GM18868 (cell line): ENCODE measurements around the gene WDR91.
A peak's percentile ranks its signal among the peaks of the same experiment; 100 is the strongest.

Experiments
- ATAC-seq: cut with Tn5 transposase; IDR thresholded peaks from one replicate; pipeline ENCODE4 v1.9.1; 2021; ENCODE audit warnings: mild to moderate bottlenecking, moderate library complexity; ENCODE audit not compliant: unreplicated experiment

WDR91 gene

DNA sequence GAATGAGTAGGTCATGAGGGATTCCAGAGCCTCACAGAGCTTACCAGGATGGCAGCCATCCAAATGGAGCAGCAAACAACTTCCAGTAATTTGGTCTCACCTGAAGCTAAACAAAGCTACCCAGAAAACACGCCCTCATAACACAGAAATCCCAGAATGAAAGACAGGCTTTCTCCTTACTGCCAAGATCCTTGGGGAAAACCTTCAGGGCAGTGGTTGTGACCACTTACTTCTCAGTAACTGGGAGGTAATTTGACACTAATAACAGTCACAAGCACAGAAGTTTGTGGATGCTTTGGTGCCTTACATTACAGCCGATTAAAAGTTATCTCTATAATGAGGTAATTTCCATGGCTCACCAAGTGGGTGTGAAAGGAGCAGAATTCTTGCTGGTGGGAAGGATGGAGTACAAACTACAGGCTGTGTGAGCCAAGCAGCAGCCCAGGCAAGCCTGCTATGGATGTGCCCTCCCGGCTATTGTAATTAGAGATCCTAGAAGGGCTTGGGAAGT lies 10.4 kb downstream of the WDR91 start:
- ATAC-seq, result no peak

DNA sequence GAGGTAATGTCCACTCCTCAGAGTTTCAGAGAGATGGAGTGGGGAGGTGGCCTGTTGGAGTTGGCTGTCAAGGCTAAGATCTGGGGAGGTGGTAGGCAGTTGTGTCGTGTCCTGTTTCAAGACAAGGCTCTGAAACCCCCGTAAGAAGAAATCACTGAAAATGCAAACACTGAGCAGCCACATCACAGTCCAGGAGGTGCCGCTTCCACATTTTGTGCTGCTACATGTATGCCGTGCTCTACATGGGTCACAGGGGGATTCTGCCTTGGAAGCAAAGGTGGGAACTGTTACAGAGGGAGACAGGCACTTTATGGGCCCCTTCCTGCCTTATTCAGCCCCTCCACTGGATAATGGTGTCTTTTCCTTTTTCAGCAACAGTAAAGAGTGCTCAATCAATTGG lies 11.9 kb downstream of the WDR91 start:
- no peak for ATAC-seq

DNA sequence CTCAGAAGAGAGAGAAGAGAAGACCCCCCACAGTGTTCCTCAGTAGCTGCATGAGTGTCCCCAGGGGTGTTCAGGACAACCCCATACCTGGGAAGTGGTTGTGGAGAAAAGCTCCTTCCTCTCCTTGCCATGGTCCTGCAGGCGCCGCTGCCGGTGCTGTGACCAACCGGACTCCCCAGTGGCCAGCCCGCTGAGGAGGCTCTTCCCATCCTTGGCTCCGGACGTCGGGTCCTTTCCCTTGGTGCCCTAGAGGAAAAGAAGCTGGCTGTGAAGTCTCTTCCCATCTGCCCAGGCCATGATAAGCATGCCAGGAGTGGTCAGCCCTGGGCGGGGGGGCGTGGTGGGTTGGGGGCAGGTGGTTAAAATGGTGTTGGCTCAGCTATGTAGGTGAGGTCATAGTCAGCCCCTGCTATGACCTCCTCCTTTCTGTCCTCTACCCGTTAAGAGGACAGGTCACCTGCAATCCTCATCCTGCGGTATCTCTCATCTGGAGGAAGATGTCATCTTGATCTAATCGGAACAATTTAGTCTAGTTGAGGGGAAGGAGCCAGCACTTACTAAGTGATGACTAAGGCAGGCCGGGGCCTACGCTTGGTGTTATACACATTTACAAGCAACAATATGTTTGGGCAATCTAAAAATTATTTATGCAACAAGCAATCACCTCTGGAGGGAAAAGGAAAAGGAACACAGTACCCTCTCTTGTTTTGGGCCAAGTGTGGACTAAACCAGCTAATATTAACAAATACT lies 13.2 kb downstream of the WDR91 start:
- no peak for ATAC-seq

DNA sequence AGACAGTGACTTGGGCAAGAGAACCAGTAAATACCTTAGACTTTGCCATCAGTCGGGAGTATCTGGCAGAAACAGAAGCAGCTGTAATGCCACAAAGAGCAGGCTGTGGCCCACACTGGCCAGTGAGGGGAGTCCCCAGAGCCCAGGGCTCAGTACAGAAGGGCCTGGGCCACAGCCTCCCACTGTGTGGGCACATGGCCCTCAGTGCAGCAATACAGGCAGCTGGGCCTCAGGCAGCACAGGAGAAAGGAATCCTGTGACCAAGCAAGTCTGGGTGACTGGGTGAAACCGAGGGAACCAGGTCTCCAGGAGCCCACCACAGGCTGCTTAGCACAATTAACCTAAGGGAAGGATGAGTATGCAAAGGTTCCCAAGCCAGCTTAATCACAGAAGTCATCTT lies 14.0 kb downstream of the WDR91 start:
- no peak for ATAC-seq

DNA sequence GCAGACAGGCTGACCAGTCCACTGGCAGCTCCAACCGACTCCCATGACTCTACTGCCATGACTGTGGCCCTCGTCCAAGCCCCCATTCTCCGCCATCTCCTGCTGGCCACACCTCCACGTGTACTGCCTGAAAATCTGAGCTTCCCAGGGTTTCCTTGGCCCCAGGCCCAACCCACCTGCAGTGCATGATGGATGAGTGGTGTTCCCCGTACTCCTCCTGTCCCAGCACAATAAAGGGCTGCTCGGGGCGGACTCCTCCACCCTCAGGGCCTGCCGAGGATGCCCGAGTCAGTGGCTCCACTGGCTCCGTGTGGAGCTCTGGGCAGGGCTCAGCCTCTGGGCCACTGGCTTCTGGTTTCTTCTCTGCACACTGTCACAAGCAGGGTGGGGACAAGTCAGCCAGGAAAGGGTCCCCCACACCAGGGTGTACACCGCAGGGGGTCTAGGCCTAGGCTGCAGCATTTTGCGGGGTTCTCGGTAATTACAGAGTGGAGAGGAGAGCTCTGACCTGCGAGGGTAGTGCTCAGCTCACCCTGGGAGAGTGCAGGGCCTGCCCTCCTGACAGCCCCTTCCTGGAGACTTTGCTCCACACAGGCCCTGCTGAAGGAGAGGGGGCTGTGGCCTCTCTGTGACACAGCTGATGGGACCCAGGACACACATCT lies 15.2 kb downstream of the WDR91 start:
- ATAC-seq, result no peak

DNA sequence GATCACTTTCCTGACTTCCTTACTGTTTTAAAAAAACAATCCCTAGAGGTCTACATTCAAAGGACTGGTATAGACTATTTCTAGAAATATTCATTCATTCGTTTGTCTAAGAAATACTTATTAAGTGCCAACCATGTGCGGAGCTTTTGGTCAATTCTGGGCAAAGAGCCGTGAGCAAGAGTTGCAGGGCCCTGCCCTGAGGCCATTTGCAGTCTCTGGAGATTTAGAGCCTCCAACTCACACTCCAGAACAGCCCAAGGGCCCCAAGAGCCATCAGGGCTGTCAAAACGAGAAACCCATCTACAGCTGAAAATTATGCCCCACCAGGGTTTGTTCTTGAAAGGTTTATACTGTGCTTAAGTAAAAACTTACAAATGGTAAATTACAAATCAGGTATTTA lies 16.2 kb downstream of the WDR91 start:
- ATAC-seq, result no peak

DNA sequence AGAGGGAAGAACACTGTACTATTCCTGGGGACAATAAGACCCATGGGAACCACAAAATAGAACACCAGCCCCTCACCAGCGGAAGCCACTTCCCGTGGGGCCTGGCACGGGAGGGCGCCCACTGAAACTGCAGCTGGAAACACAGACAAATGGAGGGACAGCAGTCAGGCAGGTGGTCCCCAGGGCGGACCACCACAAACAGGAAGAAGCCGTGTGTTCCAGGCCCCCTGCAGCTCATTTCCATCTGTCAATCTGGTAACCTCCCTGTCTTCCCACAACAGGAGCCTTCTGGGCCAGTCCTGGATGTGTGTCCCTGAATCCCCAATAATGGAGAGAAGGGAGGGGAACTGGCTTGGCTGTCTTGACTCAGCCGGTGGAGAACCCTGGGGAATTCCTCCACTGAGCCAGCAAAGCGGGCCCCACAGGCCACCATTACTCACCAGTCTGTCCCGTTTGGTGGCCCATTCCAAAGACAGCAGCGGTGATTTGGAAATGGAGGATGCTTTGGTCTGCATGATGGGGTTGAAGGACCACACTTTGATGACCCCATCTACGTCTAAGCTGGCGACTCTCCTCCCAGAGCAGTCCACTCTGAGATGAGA lies 16.7 kb downstream of the WDR91 start:
- no peak for ATAC-seq

DNA sequence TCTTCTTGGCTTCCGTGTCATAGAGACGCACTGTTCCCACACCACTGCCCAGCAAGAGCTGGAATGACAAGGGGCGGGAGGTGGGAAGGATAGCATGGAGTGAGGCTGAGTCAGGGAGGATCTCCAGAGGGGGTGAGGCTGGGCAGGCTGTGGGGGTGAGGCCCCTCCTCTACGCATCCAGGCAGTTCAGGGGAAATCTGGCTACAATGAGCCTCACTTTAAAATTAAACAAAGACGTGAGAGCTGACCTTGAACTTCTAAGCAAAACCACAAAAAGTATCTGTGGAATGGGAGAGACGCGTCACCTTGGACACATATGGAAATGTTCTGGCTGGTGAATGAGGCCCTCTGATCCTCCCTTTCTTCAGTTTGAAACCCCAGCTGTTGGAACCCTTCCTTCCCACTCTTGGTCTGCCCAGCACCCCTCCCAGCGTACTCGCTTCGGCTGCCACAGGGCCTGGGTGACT lies 17.7 kb downstream of the WDR91 start:
- ATAC-seq, result no peak

DNA sequence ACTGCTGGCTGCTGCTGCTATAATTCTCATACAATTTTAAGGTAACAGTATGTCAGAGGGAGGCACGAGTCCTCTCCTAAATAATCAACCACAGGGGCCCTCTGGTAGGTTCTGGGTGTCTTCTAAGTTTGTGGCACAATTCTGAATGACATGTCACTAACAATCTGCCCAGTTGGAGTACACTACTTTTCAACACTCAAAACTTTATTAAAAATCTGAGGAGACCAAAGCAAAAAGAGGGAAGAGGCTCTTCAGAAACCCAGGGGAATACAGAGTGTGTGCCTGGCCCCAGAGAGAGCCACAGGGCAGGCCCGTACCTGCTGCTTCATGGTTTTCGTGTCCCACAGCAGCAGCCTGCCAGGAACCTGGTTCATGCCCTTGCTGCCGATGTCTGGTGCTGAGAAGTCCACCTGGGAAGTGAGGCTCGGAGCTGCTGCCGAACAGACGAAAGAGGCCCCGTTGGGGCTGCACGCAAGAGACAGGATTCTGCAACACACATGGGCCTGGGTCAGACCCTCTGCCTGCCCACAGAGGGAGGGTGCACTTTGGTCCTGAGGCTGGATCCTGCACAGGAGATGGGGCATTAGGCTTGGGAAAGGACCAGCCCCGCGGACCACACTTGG lies 18.3 kb downstream of the WDR91 start:
- no peak for ATAC-seq

DNA sequence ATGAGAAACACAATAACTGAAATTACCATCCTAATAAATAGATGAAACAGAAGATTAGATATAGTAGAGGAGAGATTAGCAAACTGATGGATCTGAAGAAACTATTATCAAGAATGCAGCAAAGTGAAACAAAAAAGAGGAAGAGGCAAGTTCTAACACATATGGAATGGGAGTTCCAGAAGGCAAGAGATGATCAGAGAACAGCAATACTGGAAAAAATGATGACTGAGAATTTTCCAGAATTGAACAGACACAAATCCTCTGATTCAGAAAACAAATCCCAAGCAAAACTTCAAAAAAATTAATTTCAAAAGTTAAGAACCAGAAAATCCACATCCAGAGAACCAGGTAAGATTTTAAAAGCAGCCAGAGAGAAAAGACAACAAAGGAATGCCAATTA lies 20.6 kb downstream of the WDR91 start:
- no peak for ATAC-seq

DNA sequence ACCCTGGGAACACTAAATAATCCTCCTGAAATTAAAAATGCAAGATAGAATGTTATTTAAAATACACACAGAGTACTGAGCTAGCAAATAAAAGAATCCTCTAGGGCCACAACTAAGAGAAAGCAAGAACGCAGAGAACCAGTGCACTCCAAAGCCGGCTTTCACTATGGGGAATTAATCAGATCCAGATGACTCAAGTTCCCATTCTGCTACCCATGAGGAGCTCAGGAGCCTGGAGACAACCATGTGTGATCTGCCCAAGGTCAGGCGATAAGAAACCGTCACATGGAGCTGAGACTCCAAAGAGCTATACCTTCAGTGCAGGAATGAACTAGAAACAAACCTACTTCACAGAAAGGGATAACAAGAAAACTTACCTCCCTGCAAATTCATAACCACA lies 21.4 kb downstream of the WDR91 start:
- no peak for ATAC-seq

DNA sequence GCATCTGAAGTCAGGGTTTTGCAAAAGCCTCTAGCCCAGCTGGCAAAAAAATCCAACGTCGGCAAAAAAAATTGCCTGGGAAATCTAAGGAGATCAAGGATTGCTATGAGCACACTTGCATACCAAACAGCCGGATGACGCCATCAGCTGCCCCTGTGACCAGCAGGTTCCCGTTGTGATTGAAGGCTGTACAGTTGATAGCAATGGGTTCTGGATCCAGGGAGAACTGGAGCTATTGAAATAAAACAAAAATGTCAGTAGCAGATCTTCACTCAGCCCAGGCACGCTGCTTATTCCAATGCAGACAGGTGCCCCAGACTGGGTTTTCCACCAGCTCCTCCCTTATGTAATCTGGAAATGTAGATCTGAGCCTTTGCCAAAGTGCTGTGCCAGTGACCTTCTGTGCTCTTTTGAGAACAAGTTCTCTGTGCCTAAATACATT lies 22.1 kb downstream of the WDR91 start:
- no peak for ATAC-seq

DNA sequence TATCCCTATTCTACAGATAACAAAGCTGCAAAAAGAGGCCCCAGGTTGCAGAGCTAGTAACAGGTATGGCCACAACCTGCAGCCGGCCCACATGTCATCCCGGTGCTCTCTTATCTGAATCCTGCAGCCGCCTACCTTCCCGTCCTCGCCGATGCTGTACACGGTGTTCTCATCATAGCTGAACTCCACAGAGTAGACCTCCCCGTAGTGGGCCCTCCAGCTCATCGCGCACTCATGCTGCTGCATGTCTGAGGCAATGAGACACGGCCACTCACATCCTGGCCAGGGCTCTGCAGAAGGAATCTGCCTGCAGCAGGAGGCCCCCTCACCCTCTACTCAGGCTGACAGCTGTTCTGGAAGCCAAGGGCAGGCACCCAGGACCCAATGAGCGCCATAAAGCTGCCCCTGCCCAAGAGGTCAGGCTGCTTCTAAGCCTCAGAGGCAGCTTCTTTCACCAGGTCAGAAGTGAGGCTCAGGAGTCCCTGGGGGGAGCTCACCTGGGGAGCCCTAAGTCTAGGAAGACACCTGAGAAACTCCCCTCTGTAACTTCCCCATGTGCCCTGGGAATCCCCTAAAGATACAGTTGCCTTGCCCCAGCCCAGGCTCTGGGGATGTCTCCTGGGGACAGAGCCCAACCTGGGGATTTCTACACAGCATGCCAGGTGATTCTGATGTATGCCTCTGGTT lies 22.9 kb downstream of the WDR91 start:
- peak; percentile 71 for ATAC-seq

DNA sequence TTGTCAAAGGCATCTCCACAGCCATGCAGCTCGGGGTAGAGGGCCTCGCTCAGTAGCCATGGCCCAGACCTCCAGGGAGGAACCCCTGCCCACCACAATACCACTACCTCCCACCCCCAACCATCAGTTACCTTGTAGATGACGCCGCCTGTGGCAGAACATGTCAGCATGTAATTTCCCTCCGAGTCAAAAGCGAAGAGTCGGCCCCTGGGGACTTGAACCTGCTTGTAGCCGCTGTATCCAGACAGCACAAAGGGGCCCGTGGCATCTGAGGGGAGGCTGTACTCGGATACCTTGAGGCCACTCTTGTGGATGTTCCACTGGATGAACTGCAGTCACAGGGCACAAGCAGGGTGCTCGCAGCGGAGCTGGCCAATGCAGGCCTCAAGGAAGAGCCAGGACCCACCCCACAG lies 24.5 kb downstream of the WDR91 start:
- peak; percentile 58 for ATAC-seq

DNA sequence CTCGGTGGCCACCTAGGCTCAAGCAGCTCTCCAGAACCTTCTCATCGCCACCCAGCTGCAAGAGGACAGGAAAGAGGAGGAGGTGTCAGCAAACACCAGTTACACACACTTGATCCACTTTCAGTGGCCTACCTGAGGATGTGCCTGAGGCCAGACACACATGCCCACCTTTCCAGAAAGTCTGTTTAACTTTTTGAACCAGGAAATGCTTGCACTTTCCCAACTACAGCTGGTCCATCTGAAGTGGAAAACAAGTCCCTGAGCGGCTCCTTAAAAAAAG lies 25.1 kb downstream of the WDR91 start:
- no peak for ATAC-seq

DNA sequence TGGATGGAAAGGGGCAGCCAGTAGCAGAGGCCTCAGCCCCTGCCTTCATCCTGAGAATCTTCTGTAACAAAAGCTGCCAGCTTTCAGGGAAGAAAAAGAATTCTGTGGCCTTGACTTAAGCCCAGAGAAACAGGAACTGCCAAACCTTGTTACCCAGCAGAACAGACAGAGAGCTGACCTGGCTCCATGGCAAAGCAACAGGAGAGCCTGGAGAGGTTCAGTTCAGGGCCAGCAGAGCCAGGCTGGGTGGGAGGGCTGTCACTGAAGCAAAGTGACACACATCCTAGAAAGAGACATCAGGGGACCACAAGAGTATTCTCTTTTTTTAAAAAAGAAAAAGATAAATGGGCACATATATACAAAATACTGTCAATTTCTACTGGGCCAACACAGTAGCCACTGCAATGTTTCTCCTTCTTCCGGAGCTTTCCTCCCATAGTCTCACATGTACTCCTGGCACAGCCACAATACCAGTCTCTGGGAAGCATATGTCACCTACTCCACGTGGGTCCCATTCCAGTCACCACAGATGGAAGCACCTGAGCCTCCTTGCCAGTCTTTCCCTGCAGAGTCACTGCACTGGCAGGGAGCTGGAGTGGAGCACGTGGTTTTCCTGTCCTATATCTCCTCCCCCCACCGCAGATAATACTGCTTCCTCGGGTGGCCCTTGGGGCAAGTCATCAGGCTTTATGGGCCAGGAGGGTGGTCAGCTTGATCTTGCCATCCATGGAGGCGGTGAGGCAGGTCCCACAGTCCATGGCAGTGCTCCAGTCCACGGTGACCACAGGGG lies 25.7 kb downstream of the WDR91 start:
- ATAC-seq, result no peak

DNA sequence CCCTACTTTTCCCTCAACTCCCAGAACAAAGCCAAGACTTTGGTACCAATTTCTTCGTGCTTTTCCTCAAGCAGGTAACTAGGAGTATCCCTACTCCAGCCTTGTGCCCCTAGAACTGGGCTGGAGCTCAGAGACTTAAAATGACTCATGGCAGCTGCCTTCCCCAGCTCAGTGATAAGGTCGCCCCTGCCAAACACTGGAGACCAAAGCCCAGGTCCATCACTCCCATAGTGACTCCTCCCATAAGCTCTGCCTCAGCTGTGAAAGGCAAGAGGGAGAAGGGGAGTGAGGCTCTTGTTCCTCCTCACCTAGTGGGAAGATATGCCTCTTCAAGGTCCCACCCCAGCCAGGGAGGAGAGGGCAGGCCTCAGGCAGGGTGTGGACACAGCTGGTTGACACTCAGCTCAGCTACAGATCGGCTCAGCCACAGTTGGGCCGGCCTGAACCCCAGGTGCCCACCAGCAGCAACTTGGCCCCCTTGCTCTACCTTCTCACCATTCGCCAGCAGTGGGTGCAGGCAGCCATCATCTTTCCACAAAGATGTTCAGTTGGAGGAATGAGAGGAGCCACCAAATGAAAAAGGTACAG lies 27.0 kb downstream of the WDR91 start:
- no peak for ATAC-seq

DNA sequence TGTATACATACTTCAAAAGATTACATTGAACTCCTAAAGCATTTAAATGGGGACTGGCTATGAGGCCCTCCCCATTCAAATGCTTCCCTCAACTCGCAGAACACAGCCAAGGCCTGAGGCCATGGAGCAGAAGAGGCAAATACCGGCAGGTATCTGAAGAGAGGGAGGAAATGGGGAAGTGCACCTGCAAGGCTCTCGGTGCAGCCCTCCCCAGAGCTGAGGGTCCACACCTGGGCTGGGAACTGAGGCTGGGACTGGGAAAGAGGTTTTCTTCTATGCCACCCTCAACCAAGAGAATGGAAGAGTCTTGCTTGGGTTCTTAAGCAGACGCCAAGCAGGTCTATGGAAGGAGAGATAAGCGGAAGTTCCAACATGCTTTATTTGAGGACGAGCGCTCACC lies 27.8 kb downstream of the WDR91 start:
- ATAC-seq, result no peak

DNA sequence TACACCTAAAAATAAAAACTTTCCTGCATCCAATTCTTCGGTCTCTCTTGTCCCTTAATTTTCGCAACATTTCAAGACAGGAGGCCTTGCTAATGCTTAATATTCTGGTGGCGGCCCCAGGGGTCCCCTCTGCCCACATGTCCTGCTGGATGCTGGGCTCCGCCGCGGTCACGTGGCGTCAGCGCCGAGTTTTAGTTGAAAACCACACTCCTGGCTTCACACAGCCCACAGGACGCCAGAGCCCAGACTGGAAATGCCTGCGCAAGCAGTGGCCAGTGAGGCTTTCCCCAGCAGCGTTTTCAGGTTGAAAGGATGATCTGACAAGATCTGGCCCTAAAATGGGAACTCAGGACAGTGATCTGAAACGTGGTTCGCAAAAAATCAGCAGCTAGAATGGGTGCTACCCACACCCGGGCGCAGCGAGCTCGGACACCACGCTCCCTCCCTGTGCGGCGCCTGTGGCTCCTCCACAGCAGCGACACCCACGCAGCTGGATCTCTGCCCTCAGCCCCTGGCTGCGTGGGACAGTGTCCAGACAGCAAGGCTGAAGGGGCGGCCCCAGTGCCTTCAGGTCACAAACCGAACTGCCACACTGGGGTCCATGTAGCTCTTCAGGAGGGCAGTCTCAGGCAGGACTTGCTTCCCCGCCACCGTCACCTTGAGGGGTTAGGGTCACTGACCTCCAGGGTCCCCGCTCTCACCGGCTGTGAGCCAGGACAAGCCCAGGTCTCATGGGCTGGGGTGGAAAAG lies 29.2 kb downstream of the WDR91 start:
- ATAC-seq, result no peak
